ENCODE measurements around the gene KIF20B.

GRCh38 chr10:89783406-89783805 lies 82.0 kb downstream of the KIF20B start:
- TF ChIP-seq, protein P1, sequence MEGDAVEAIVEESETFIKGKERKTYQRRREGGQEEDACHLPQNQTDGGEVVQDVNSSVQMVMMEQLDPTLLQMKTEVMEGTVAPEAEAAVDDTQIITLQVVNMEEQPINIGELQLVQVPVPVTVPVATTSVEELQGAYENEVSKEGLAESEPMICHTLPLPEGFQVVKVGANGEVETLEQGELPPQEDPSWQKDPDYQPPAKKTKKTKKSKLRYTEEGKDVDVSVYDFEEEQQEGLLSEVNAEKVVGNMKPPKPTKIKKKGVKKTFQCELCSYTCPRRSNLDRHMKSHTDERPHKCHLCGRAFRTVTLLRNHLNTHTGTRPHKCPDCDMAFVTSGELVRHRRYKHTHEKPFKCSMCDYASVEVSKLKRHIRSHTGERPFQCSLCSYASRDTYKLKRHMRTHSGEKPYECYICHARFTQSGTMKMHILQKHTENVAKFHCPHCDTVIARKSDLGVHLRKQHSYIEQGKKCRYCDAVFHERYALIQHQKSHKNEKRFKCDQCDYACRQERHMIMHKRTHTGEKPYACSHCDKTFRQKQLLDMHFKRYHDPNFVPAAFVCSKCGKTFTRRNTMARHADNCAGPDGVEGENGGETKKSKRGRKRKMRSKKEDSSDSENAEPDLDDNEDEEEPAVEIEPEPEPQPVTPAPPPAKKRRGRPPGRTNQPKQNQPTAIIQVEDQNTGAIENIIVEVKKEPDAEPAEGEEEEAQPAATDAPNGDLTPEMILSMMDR (IDR thresholded peaks at IDR 0.05): no peak
- no peak for TF ChIP-seq POLR2A (IDR thresholded peaks at IDR 0.05)

Measured in Peyer's patch (tissue), 4 donors.